Measurements from ENCODE around the gene PTGER1.

The PTGER1 gene

DNA sequence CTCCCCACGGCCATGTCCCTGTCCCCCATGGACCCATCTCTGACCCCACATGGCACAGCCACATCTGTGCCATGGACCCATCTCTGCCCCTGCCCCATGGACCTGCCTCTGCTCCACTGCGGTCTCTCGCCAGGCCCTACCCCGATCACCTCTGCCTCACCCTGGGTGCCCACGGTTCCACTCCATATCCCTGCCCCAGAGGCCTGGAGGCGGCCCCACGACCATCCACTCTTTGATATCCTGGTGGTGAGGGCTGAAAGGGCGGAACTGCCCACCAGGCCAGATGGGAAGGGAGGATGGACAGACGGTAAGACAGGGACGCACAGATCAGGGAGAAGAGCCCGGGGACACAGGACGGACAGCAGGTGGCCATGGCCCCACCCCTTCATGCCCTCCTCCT, 327 bp downstream of the PTGER1 start:
- Histone ChIP-seq H3K79me1 (replicated peaks; ENCODE audit: low read length, poor library complexity, severe bottlenecking) (peaks cover 16% of the 10 kb centered on the region), H2BK5ac (ENCODE audit: low read depth, low read length, poor library complexity, severe bottlenecking) (no peak overlapping the region), H2BK15ac (ENCODE audit: low read depth, poor library complexity, severe bottlenecking) (no peak overlapping the region), H3K9me3 (ENCODE audit: control insufficient read depth, low read length) (no peaks in the 10 kb centered on the region), H3K4me3 (ENCODE audit: insufficient read depth in 1 of 2, low read depth in 1 of 2, low read length in 2 of 2) (no peak overlapping the region), H3K27ac (ENCODE audit: low read length, poor library complexity, severe bottlenecking) (no peak overlapping the region), H4K8ac (ENCODE audit: low read length) (peak overlapping the region; percentile 41), H3K23ac (ENCODE audit: low read length in 2 of 2) (no peak overlapping the region), H3K36me3 (ENCODE audit: control insufficient read depth in 1 of 2, insufficient read depth in 2 of 2, low read depth in 1 of 2, low read length in 2 of 2) (peaks cover 34 to 78% of the 10 kb centered on the region in 2 experiments), H3K4me1 (ENCODE audit: control insufficient read depth, insufficient read depth, low read depth, low read length) (peaks cover 52% of the 10 kb centered on the region), H2AFZ (ENCODE audit: low read depth, low read length) (no peak overlapping the region), H3K9ac (ENCODE audit: low read length) (no peak overlapping the region), H2BK12ac (ENCODE audit: low read length in 2 of 2) (peak overlapping the region in 1 of 2 experiments; percentile 51), H3K4me2 (ENCODE audit: low read length, poor library complexity, severe bottlenecking) (no peak overlapping the region), H2AK5ac (ENCODE audit: low read length, severe bottlenecking) (no peak overlapping the region), H3K27me3 (ENCODE audit: control insufficient read depth in 1 of 2, insufficient read depth in 1 of 2, low read length in 2 of 2) (peaks cover 0 to 17% of the 10 kb centered on the region in 2 experiments), H3K4ac (ENCODE audit: low read depth in 1 of 2, low read length in 2 of 2) (peak overlapping the region in 1 of 2 experiments; percentile 12), H3K18ac (ENCODE audit: low read depth in 1 of 2, low read length in 2 of 2) (peak overlapping the region in 1 of 2 experiments; percentile 77), H4K91ac (ENCODE audit: low read length) (peak overlapping the region; percentile 79), H2BK120ac (ENCODE audit: low read depth, low read length) (peak overlapping the region; percentile 42), H3K14ac (ENCODE audit: low read length in 2 of 2) (peak overlapping the region in 1 of 2 experiments; percentile 22)
- 69% methylated on average over 12 of the region's 12 CpGs for WGBS
- DNase-seq: no peak

DNA sequence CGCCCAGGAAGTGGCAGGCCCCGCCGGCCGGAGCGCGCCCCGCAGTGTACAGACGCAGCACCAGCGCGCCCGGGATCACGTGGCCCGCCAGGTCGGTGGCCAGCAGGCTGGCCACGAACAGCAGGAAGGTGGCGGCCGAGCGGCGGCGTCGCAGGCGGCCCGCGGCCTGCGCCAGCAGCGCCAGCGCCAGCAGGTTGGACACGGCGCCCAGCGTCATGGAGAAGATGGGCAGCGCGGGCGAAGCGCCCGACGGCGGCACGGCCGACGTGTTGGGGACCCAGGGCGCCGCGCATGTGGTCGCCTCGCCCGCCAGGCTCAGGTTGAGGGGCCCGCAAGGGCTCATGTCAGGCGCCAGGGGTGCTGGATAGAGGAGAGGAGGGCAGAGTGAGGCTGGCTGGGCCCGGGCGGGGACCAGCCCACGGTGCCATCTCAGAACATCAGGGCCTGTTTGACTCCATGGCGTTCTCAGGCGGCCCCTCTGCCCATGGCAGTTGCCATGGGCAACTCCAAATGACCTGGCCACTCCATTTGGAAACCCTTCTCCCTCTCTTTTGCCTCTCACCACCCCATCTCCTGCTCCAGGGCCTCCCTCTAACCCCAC, 1.1 kb downstream of the PTGER1 start:
- Histone ChIP-seq H3K36me3 (ENCODE audit: control insufficient read depth in 1 of 2, insufficient read depth in 2 of 2, low read depth in 1 of 2, low read length in 2 of 2) (peaks cover 34 to 78% of the 10 kb centered on the region in 2 experiments), H4K8ac (ENCODE audit: low read length) (no peak overlapping the region)

DNA sequence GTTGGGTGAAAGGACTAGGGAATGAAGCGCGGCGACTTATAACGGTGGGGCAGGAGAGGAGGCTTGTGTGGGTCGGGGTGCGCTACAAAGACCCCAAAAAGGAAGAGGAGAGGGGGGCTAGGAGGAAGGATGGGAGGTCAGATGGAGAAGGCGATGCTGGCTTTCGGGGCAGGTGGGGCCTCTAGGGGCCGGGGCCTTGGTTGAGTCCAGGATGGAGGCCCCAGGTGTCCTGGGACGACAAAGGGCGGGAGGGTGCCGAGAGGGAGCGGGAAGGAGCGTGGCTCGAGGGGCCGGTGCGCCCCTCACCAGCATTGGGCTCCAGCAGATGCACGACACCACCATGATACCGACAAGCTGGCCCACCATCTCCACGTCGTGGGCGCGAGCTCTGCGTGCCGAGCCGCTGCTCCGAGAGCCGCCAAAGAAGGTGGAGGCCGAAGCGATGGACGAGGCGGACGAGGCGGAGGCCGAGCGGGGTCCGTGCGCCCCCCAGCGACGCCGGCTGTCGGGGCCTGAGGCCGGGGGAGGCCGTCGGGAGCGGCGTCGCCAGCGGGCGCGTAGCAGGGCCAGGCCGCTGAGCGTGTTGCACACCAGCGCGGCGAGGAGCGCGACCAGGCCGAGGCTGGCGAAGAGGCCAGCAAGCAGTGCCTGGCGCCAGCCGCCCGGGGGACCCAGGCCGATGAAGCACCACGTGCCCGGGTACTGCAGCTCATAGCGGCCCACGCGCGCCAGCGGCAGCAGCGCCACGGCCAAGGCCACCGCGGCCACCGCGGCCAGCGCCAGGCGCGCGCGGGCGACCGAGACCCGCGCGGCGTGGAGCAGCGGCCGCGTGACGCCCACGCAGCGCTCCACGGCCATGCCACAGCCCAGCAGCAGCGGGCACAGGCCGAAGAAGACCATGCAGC, 1.8 kb downstream of the PTGER1 start:
- Histone ChIP-seq H3K4me1 (ENCODE audit: control insufficient read depth, insufficient read depth, low read depth, low read length) (peaks cover 46% of the 10 kb centered on the region), H3K14ac (ENCODE audit: low read length in 2 of 2) (no peak overlapping the region), H3K9ac (ENCODE audit: low read length) (no peak overlapping the region), H3K23ac (ENCODE audit: low read length in 2 of 2) (no peak overlapping the region), H2BK120ac (ENCODE audit: low read depth, low read length) (no peak overlapping the region), H2BK12ac (ENCODE audit: low read length in 2 of 2) (peak overlapping the region in 1 of 2 experiments; percentile 12), H3K36me3 (ENCODE audit: control insufficient read depth in 1 of 2, insufficient read depth in 2 of 2, low read depth in 1 of 2, low read length in 2 of 2) (peaks cover 33 to 77% of the 10 kb centered on the region in 2 experiments), H2AK5ac (ENCODE audit: low read length, severe bottlenecking) (no peak overlapping the region), H3K4me3 (ENCODE audit: insufficient read depth in 1 of 2, low read depth in 1 of 2, low read length in 2 of 2) (no peak overlapping the region), H3K79me1 (replicated peaks; ENCODE audit: low read length, poor library complexity, severe bottlenecking) (peaks cover 8% of the 10 kb centered on the region), H3K27me3 (ENCODE audit: control insufficient read depth in 1 of 2, insufficient read depth in 1 of 2, low read length in 2 of 2) (peaks cover 0 to 17% of the 10 kb centered on the region in 2 experiments), H3K9me3 (ENCODE audit: control insufficient read depth, low read length) (no peaks in the 10 kb centered on the region), H2BK5ac (ENCODE audit: low read depth, low read length, poor library complexity, severe bottlenecking) (no peak overlapping the region), H3K27ac (ENCODE audit: low read length, poor library complexity, severe bottlenecking) (no peak overlapping the region), H3K18ac (ENCODE audit: low read depth in 1 of 2, low read length in 2 of 2) (no peak overlapping the region), H3K4ac (ENCODE audit: low read depth in 1 of 2, low read length in 2 of 2) (no peak overlapping the region), H3K4me2 (ENCODE audit: low read length, poor library complexity, severe bottlenecking) (no peak overlapping the region), H2BK15ac (ENCODE audit: low read depth, poor library complexity, severe bottlenecking) (no peak overlapping the region), H2AFZ (ENCODE audit: low read depth, low read length) (no peak overlapping the region), H4K8ac (ENCODE audit: low read length) (no peak overlapping the region), H4K91ac (ENCODE audit: low read length) (peak overlapping the region; percentile 35)
- DNase-seq: no peak
- WGBS: 95% methylated on average over 64 of the region's 97 CpGs

More for the DNA sequence above, 1.1 kb downstream of the PTGER1 start:
- Histone ChIP-seq H2BK5ac (ENCODE audit: low read depth, low read length, poor library complexity, severe bottlenecking) (no peak overlapping the region), H3K4me3 (ENCODE audit: insufficient read depth in 1 of 2, low read depth in 1 of 2, low read length in 2 of 2) (no peak overlapping the region), H3K9ac (ENCODE audit: low read length) (no peak overlapping the region), H3K79me1 (replicated peaks; ENCODE audit: low read length, poor library complexity, severe bottlenecking) (peaks cover 12% of the 10 kb centered on the region), H3K4ac (ENCODE audit: low read depth in 1 of 2, low read length in 2 of 2) (peak overlapping the region in 1 of 2 experiments; percentile 12), H3K4me1 (ENCODE audit: control insufficient read depth, insufficient read depth, low read depth, low read length) (peaks cover 47% of the 10 kb centered on the region), H3K27me3 (ENCODE audit: control insufficient read depth in 1 of 2, insufficient read depth in 1 of 2, low read length in 2 of 2) (peaks cover 0 to 17% of the 10 kb centered on the region in 2 experiments), H3K4me2 (ENCODE audit: low read length, poor library complexity, severe bottlenecking) (no peak overlapping the region), H3K23ac (ENCODE audit: low read length in 2 of 2) (no peak overlapping the region), H2BK120ac (ENCODE audit: low read depth, low read length) (no peak overlapping the region), H2AK5ac (ENCODE audit: low read length, severe bottlenecking) (no peak overlapping the region), H2AFZ (ENCODE audit: low read depth, low read length) (no peak overlapping the region), H3K9me3 (ENCODE audit: control insufficient read depth, low read length) (no peaks in the 10 kb centered on the region), H4K91ac (ENCODE audit: low read length) (peak overlapping the region; percentile 35), H3K18ac (ENCODE audit: low read depth in 1 of 2, low read length in 2 of 2) (peak overlapping the region in 1 of 2 experiments; percentile 49), H3K27ac (ENCODE audit: low read length, poor library complexity, severe bottlenecking) (no peak overlapping the region), H3K14ac (ENCODE audit: low read length in 2 of 2) (no peak overlapping the region), H2BK15ac (ENCODE audit: low read depth, poor library complexity, severe bottlenecking) (no peak overlapping the region), H2BK12ac (ENCODE audit: low read length in 2 of 2) (no peak overlapping the region)
- WGBS: 97% methylated on average over 51 of the region's 53 CpGs
- DNase-seq: no peak

All from mesenchymal stem cell (in vitro differentiated cells and primary cell).